Hypothalamus (tissue), 51 donors: ENCODE results near the gene CEP126.

ENCODE experiments used
- DNase-seq, 51 donors: peaks; one replicate each; lab custom pipeline; 2025; lab: John Stamatoyannopoulos, UW

Gene CEP126

GRCh38 chr11:101914738-101915426 is at the start of gene CEP126:
Gene CEP126, plus strand, starts transcription at chr11:101915010. Its CDS starts 275 bp downstream, at chr11:101915285.
- peak; percentile 50 to 98 (median 93) for DNase-seq

- DNase-seq: no peak
These were observed 48.0 kb upstream of the CEP126 start for GRCh38 chr11:101866619-101867491.

DNA sequence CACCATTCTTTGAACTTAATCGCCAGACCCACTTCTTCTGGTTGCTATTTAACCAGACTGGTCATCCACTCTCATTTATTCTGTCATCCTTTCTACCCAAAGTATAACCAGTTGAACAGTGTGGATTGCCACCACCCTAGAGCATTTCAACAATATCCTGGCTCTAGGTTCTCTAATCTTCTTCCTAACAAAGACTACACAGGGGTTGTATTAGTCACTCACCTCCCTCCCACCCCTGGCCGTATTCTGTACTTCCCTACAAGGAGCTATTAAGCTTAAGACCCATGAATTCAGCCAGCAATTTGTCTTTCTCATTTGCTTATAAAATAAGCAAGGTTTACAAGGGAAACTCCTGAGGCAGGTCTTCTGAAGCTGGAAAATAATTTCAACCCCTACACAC is 46.9 kb upstream of the CEP126 start:
- no peak for DNase-seq

DNA sequence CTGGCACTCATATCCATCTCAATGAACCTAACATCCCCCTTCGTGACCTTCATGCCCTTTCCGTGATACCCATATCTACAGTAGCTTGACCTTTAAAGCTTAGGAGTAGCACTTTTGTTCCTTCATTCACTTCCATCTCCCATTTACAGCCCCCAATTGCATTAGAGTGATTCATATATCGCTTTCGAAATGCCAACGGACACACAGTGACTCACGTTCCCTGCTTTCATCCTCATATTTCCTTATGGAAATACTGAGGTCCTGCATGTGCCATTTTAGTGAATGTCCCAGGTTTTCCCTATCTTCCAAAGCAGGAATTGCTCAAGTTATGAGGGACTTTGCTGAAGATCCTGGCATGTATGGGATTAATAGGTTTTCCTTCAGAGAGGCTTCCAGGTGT is 44.3 kb upstream of the CEP126 start:
- DNase-seq: no peak

DNA sequence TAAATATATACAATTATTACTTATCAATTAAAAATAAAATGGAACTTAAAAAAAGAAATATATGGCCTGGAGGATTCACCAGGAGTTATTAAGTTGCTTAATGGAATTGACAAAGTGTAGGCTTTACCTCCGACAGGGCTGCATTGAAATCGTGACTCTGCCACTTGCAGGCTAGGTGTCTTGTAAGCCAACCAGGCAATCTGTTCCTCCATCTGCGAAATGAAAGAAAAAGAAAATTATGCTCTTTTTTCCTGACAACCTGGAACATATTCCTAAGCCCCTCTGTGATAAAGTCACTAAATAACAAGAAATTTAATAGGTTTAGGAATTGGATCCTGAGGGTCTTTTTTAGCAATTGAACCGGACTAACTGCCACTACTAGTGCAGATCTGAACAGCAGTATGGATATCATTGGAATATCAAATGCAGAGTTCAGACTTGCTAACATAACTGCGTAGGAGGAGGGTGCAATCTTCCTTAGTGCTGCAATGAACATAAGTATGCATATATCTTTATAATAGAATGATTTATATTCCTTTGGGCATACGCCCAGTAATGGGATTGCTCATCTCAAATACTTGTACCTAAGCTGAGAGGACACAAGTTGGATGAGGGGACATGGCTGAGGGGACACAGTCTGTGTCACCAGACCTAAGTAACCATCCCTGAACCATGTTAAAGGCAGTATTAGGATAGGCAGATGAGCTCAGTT is 42.5 kb upstream of the CEP126 start:
- DNase-seq: no peak

GRCh38 chr11:101880222-101880621 is 34.6 kb upstream of the CEP126 start:
- DNase-seq: no peak

DNA sequence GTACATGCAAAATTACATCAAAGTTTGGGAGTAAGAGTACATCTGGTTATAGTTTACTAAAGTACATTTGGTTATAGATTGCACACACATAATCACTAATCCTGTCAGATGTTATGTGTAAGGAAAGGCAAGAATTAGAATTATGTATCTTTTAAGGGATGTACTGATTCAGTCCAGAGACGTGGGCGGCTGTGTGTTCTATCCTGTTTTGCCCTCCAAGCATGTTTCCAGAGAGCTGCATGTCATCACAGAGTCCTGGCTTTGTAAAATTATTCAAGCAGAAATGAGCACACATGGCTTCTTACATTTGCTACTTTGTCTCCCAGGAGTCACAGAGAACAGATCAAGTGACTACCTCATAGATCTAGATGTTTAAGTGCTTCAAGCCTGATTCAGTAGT is 33.2 kb upstream of the CEP126 start:
- no peak for DNase-seq

GRCh38 chr11:101885631-101886030 is 29.2 kb upstream of the CEP126 start:
- DNase-seq: no peak

GRCh38 chr11:101889767-101890166 is 25.0 kb upstream of the CEP126 start:
- DNase-seq: no peak

DNA sequence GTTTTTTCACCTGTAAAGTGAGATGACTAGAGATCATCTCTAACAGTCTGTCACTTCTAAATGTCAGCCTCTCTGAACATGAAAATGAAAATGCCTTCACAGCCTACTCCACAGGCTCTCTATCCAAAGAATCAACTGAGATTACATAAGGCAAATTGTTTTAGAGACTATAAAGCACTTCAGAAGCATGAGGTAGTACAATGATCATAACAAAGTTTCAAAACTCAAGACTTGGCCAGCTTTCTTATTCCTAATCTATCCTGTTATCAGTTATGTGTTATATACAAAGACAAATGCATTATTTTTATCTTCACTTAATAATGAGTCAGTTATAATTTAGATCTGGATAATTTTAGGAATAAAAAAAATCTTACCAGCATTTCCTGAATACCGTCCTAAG is 20.3 kb upstream of the CEP126 start:
- DNase-seq: no peak

DNA sequence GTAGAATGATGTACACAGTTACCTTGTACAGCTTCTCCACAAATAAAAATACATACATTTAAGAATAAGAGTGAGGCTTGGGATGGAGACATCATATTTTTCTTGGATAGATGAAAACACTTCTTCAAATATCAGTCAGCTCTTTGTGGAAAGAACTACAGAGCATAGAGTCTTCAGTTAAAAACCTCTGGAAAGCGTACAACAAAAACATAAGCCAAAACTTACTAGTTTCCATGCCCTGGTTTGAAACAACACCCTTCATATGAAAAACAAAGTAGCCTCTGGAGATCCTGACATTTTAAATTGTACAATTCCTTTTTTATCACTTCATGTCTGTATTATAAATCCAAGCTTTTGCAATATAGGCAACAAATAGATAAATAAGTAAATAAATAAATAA is 7.0 kb upstream of the CEP126 start:
- DNase-seq: no peak

GRCh38 chr11:101909087-101909486 is 5.7 kb upstream of the CEP126 start:
- no peak for DNase-seq

DNA sequence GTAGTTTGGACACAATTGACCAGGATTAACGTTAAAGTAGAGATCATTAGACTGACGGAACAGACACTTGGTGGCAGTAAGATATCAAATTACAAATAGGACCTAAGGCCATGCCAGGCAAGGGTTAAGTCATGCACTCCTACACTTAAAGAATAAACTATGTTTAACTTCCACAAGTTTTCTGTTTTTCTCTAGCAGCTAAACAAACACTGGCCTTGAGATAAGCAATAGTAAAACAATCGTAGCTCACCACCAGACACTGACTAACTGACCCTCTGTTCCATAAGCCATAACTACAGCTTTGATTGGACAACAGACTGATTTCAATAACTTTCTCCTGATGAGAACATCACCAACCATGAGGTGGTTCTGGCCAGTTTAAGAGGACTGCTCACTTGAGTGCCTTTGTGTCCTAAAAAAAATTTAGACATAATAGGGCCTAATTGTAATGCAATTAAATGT is 2.0 kb upstream of the CEP126 start:
- DNase-seq: no peak

DNA sequence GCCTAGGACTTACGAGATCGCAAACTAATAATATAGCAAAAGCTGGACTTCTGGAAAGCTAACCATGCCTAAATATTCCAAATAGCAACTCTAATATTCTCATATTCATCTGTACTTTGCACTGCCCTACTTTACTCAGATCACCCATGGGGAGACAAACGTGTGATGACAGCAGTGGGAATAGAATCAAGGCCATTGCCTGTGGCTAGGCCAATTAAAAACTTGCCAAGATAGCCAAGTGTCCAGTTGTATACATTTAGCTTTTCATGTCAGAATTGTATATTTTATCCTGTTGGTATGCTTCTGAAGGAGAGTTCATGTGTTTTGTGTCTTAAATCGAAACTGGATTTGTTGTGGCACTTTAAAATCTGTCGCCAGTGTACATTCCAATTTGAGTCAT is 1.2 kb upstream of the CEP126 start:
- no peak for DNase-seq

DNA sequence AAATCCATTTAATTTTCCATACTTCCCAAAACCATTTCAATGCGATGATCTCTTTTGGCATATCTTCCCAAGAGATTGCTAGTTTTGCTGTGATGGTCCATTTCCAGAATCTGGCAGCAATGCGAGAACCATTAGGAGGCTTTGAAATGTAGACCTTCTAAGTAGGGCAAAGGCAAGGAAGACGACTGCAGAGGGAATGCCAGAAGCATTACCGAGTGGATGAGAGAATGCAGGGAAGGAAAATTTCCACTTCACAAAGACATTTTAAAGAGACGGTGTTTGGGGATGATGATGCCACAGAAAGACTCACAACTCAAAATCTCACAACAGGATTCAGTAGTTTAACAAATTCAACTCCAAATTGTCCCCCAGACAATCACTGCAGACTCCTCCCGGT is 471 bp upstream of the CEP126 start:
- DNase-seq: no peak

DNA sequence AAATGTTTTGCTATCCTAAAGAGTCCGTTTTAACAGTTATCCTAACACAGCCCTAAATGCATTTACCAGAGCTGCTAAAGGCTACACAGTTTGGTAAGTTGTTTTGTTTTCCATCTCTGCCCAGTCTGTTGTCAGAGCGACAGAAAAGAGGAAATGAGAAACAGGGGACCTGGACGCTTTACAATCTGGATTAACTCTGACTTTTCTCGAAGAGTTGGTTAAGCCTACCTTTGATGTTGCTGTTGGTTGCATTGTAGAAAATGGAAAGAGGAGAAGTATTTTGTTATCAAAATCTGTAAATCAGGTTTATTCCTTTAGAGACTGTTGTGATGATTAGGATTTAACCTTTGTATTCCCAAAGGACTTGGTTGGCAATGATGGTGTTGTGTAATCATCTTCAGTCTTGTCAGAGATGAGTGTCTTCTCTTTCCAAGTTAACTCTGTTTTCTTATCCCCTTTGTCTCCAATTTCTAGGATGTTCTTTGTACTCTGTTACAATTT is 1.0 kb downstream of the CEP126 start:
- DNase-seq: peak in 3 of 51 donors; percentile 17 to 70 (median 24)

DNA sequence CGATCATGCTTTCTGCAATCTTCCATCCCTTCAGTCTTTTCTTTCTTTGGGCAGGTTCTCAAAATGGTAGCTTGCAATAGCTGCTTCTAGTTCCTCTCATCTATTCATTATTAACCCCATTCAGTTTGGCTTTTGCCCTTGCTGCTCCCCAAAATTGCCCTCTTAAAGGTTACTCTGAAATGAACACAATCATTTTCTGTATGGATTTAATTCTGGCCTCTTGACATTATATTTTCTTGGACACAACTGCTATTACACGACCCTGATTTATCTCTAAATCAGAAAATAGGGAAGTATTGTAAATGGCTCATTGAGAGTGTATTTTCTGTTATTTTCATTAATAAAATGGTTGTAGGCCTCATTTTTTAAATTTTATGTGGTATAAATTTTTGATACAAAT is 1.6 kb downstream of the CEP126 start, which contains the start of gene ANGPTL5:
Gene ANGPTL5, minus strand, starts transcription at position 101 of the 400 bp plus-strand sequence. CDS start 8,613 bp downstream, outside the sequence.
- no peak for DNase-seq

- DNase-seq: no peak
These were observed 2.4 kb downstream of the CEP126 start for GRCh38 chr11:101917226-101917625.

DNA sequence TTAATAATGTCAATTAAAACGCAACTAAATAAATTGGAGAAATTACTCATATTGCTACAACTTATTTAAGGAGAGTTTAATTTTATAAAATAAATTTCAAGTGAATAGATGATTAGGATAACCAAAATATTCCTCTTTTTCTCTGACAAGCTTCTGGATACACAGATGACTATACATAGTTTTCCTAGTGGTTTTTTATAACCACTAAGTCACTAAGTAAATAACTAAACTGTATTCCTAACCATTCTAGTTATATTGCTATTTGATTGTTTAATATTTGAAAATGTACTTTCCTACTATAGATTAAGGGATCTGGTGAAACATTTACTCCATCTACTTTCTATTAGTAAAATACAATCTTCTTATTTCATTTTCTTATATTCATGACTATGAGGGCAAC is 6.2 kb downstream of the CEP126 start:
- DNase-seq: no peak

DNA sequence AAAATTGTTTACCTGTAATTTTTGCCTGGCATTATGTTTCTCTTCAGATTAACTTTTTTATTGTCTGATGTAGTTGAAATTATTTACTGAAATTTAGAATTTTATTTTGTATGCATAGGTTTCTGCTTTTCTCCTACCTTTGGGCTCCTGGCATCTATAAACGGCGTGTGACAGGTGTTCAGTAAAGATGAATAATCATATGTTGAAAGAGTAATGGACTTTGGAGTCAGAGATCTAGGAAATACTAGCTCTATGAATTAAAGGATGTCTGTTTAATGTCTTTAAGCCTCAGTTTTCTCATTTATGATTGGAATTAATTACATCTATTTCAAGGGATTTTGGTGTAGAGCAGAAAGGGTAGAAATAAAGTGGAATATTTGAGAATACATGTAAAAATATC is 8.7 kb downstream of the CEP126 start:
- no peak for DNase-seq
